K562 (cell line): ENCODE data around the gene SLC16A6. TPM values are rescaled to one million over a fixed set of nuclear protein-coding genes. Genes with fewer than 3 reads are reported as not detected.
A peak's percentile ranks its signal among the peaks of the same experiment; 100 is the strongest.

ENCODE experiments used
- CBFA2T2 ChIP-seq: fragments of 450-650 bp; conservative IDR thresholded peaks from 2 replicates; pipeline ENCODE4 v1.6.1; 2017; ENCODE audit warnings: mild to moderate bottlenecking
- CBFB ChIP-seq: sonication (generic); formaldehyde crosslinking; IDR thresholded peaks from 2 replicates; pipeline ENCODE4 v1.4.0; 2020; ENCODE audit warnings: mild to moderate bottlenecking, missing genetic modification reagents
- E2F6 ChIP-seq, 2 experiments: IDR thresholded peaks; 2 replicates each; pipeline ENCODE4 v1.6.1; 2011; ENCODE audit warnings: borderline replicate concordance in 1 of 2, control low read depth in 1 of 2, low read depth in 1 of 2, low read length in 1 of 2, mild to moderate bottlenecking in 1 of 2, mixed read lengths in 1 of 2, moderate library complexity in 1 of 2; ENCODE audit not compliant: insufficient read depth in 1 of 2, insufficient read length in 1 of 2, poor library complexity in 1 of 2, severe bottlenecking in 1 of 2; ENCODE audit errors: extremely low read depth in 1 of 2
- HDAC1 ChIP-seq, 2 experiments: fragments of 450-650 bp; IDR thresholded peaks; 2 replicates each; pipeline ENCODE4 v1.6.1; 2016 to 2017; ENCODE audit warnings: inconsistent platforms in 1 of 2, mild to moderate bottlenecking in 1 of 2, moderate library complexity in 1 of 2
- HMGN3 ChIP-seq: IDR thresholded peaks from 2 replicates; pipeline ENCODE4 v1.6.1; 2011; ENCODE audit warnings: borderline replicate concordance, low read depth, mild to moderate bottlenecking, mixed read lengths, low read length; ENCODE audit not compliant: insufficient read length; ENCODE audit errors: extremely low read depth
- HOXB6 ChIP-seq: fragments of 250-450 bp; sonication (Bioruptor Pico); IDR thresholded peaks from 2 replicates; pipeline ENCODE4 v1.5.1; 2022; ENCODE audit warnings: mild to moderate bottlenecking, borderline replicate concordance
- ID3 ChIP-seq, 2 experiments: fragments of 250-450 bp in 1 of 2; fragments of 450-650 bp in 1 of 2; sonication (Bioruptor Pico) in 1 of 2; IDR thresholded peaks; 2 replicates each; pipeline versions ENCODE4 v1.6.1 to v1.8.0; 2016 to 2021; ENCODE audit warnings: mild to moderate bottlenecking in 2 of 2, moderate library complexity in 2 of 2, missing compliant biosample characterization in 1 of 2, missing genetic modification characterization in 1 of 2
- KDM4B ChIP-seq, 2 experiments: fragments of 450-650 bp in 1 of 2; sonication (generic) in 1 of 2; IDR thresholded peaks; 2 replicates each; pipeline ENCODE4 v1.6.1; 2016 to 2017; ENCODE audit warnings: borderline replicate concordance in 2 of 2, antibody characterized with exemption in 1 of 2, low read depth in 1 of 2, mild to moderate bottlenecking in 1 of 2
- KLF1 ChIP-seq: fragments of 450-650 bp; IDR thresholded peaks from 2 replicates; pipeline ENCODE4 v1.6.1; 2016; ENCODE audit warnings: missing genetic modification characterization, missing compliant biosample characterization
- KLF6 ChIP-seq: fragments of 250-450 bp; sonication (Bioruptor Pico); IDR thresholded peaks from 2 replicates; pipeline ENCODE4 v1.4.0; 2020; ENCODE audit warnings: mild to moderate bottlenecking, moderate library complexity, borderline replicate concordance
- MAFG ChIP-seq: fragments of 450-650 bp; conservative IDR thresholded peaks from 2 replicates; pipeline ENCODE4 v1.6.1; 2016; ENCODE audit warnings: missing genetic modification characterization, missing compliant biosample characterization
- NR2C2 ChIP-seq, 2 experiments: fragments of 200-800 bp in 1 of 2; sonication (Bioruptor generic) in 1 of 2; sonication (generic) in 1 of 2; formaldehyde crosslinking in 1 of 2; IDR thresholded peaks; 2 replicates each; pipeline versions ENCODE4 v1.6.1 to v1.8.0; 2016 to 2022; ENCODE audit warnings: mild to moderate bottlenecking in 1 of 2, missing compliant biosample characterization in 1 of 2, missing genetic modification characterization in 1 of 2, missing genetic modification reagents in 1 of 2
- PHF21A ChIP-seq: fragments of 450-650 bp; IDR thresholded peaks from 2 replicates; pipeline ENCODE4 v1.6.1; 2017; ENCODE audit warnings: low read depth, borderline replicate concordance
- RB1 ChIP-seq: fragments of 450-650 bp; IDR thresholded peaks from 2 replicates; pipeline ENCODE4 v1.6.1; 2017; ENCODE audit warnings: low read depth, mild to moderate bottlenecking
- RBFOX2 ChIP-seq: fragments of 200-400 bp; formaldehyde crosslinking; IDR thresholded peaks from 2 replicates; pipeline ENCODE4 v1.6.1; 2017; ENCODE audit warnings: low read depth, mild to moderate bottlenecking, low read length, moderate library complexity
- RFX1 ChIP-seq: fragments of 450-650 bp; IDR thresholded peaks from 2 replicates; pipeline ENCODE4 v1.6.1; 2016; ENCODE audit warnings: mild to moderate bottlenecking, moderate library complexity
- SMARCA4 ChIP-seq: fragments of 450-650 bp; IDR thresholded peaks from 2 replicates; pipeline ENCODE4 v1.6.1; 2016
- THAP12 ChIP-seq: fragments of 250-450 bp; sonication (Bioruptor Pico); IDR thresholded peaks from 2 replicates; pipeline ENCODE4 v1.9.0; 2021; ENCODE audit warnings: mild to moderate bottlenecking, inconsistent platforms
- ZNF586 ChIP-seq: fragments of 450-650 bp; formaldehyde crosslinking; conservative IDR thresholded peaks from 2 replicates; pipeline ENCODE4 v1.4.0; 2020; ENCODE audit warnings: mild to moderate bottlenecking, moderate library complexity
- ZNF696 ChIP-seq: fragments of 250-450 bp; sonication (Bioruptor Pico); conservative IDR thresholded peaks from 2 replicates; pipeline ENCODE4 v1.4.0; 2020; ENCODE audit warnings: mild to moderate bottlenecking, moderate library complexity
- polyA plus RNA-seq, 8 experiments: library from polyadenylated mRNA; depleted of rRNA in 4 of 8; stranded (reverse) in 5 of 8; unstranded in 3 of 8; fragments of >200 nt; fragmentation: Nextera tagmentation in 2 of 8; fragmentation: Illumina TruSeq in 1 of 8; extraction: Ambion mirVana in 2 of 8; extraction: Trizol in 1 of 8; gene quantifications; 2 replicates each; pipeline versions ENCODE4 v1.2.1 to v1.2.3, GENCODE V29; 2011 to 2014; ENCODE audit warnings: inconsistent platforms in 1 of 8, missing spikeins in 1 of 8
- total RNA-seq, 7 experiments: library from RNA; depleted of rRNA in 6 of 7; stranded (reverse); fragments of >200 nt in 6 of 7; fragmentation: Illumina TruSeq in 2 of 7; extraction: Trizol in 2 of 7; gene quantifications; 2 replicates each; pipeline versions ENCODE4 v1.2.1 to v1.2.3, GENCODE V29; 2011 to 2021; ENCODE audit warnings: low replicate concordance in 1 of 7

SLC16A6 gene
- total and polyA plus RNA-seq, 9 of the 15 experiments (the other 6 are each of a cell fraction or from before 2014, with no cell fraction given), result 0.05 to 0.31 (median 0.15) TPM

GRCh38 chr17:68291836-68292688, 1.1 kb upstream of the SLC16A6 start (continued):
- TF ChIP-seq E2F6 (IDR thresholded peaks at IDR 0.05; ENCODE audit: borderline replicate concordance in 1 of 2, extremely low read depth in 1 of 2, insufficient read depth in 1 of 2, insufficient read length in 1 of 2, low read depth in 1 of 2, low read length in 1 of 2, poor library complexity in 1 of 2, severe bottlenecking in 1 of 2) (peak; percentile 9 to 88), PHF21A (peak; percentile 15; the same call in 1 of the 2 replicates), SMARCA4 (0 out of 2 replicates have a peak, but pooled peaks have one; percentile 34), NR2C2 (CRISPR knock-in tag; IDR thresholded peaks at IDR 0.05) (no peak), NR2C2 (tag; IDR thresholded peaks at IDR 0.05) (0 out of 2 replicates have a peak, but pooled peaks have one; percentile 33), KLF1 (tag) (no peak), HDAC1 (IDR thresholded peaks at IDR 0.05) (peak in 1 of 2 experiments; percentile 61; a peak in 2 of 4 replicates), KLF6 (CRISPR knock-in tag) (no peak), HMGN3 (peak; percentile 25), RB1 (peak; percentile 54; the same call in 1 of the 2 replicates), ZNF696 (CRISPR knock-in tag) (no peak), THAP12 (peak; percentile 79), CBFB (CRISPR knock-in tag) (peak; percentile 84), ID3 (CRISPR knock-in tag; IDR thresholded peaks at IDR 0.05) (no peak), ID3 (tag; IDR thresholded peaks at IDR 0.05) (0 out of 2 replicates have a peak, but pooled peaks have one; percentile 14), RFX1 (no peak), HOXB6 (CRISPR knock-in tag) (no peak), ZNF586 (no peak), CBFA2T2 (no peak), MAFG (tag) (peak; percentile 83), RBFOX2 (peak; percentile 93), KDM4B (IDR thresholded peaks at IDR 0.05; ENCODE audit: borderline replicate concordance in 2 of 2, low read depth in 1 of 2) (0 out of 4 replicates have a peak, but pooled peaks of 1 of the 2 experiments have one; percentile 28)
